Measurements from ENCODE around the gene RORB.
A peak's percentile ranks its signal among the peaks of the same experiment; 100 is the strongest.

The RORB gene

GRCh38 chr9:74609671-74610405 lies 112.7 kb downstream of the RORB start:
- DNase-seq: peak; percentile 31

GRCh38 chr9:74610523-74611061 lies 113.5 kb downstream of the RORB start:
- DNase-seq: no peak

- no peak for DNase-seq
These were observed 133.1 kb downstream of the RORB start for GRCh38 chr9:74630228-74630627.

- DNase-seq: no peak
These were observed 142.0 kb downstream of the RORB start for GRCh38 chr9:74639112-74639511.

- no peak for DNase-seq
These were observed 145.2 kb downstream of the RORB start for GRCh38 chr9:74642376-74642775.

GRCh38 chr9:74643303-74643923 lies 146.3 kb downstream of the RORB start:
- DNase-seq: no peak

- DNase-seq: no peak
These were observed 146.9 kb downstream of the RORB start for GRCh38 chr9:74644023-74644422.

GRCh38 chr9:74645007-74645639 lies 148.0 kb downstream of the RORB start:
- DNase-seq: peak; percentile 2

GRCh38 chr9:74653410-74654080 lies 156.4 kb downstream of the RORB start:
- DNase-seq: no peak

- no peak for DNase-seq
These were observed 165.5 kb downstream of the RORB start for GRCh38 chr9:74662674-74663073.

GRCh38 chr9:74663439-74663838 lies 166.3 kb downstream of the RORB start:
- no peak for DNase-seq

- DNase-seq: no peak
These were observed 169.6 kb downstream of the RORB start for GRCh38 chr9:74666625-74667316.

- DNase-seq: no peak
These were observed 175.1 kb downstream of the RORB start for GRCh38 chr9:74672237-74672636.

- DNase-seq: no peak
These were observed 176.9 kb downstream of the RORB start for GRCh38 chr9:74674077-74674476.

GRCh38 chr9:74681906-74682305 lies 184.8 kb downstream of the RORB start:
- no peak for DNase-seq

GRCh38 chr9:74683322-74683721 lies 186.2 kb downstream of the RORB start:
- no peak for DNase-seq

- DNase-seq: no peak
These were observed 193.9 kb downstream of the RORB start for GRCh38 chr9:74691058-74691457.

- DNase-seq: no peak
These were observed 199.4 kb downstream of the RORB start for GRCh38 chr9:74696520-74696919.

- no peak for DNase-seq
These were observed 200.4 kb downstream of the RORB start for GRCh38 chr9:74697535-74697934.

- no peak for DNase-seq
These were observed 214.2 kb downstream of the RORB start for GRCh38 chr9:74711341-74711740.

GRCh38 chr9:74718709-74719108 lies 221.6 kb downstream of the RORB start:
- DNase-seq: no peak

GRCh38 chr9:74719306-74719705 lies 222.2 kb downstream of the RORB start:
- DNase-seq: no peak

All from COR-L47 (cell line).